Colonic mucosa (tissue), 4 donors: ENCODE measurements around the gene SETD4. TPM values are rescaled to one million over a fixed set of nuclear protein-coding genes. Genes with fewer than 3 reads are reported as not detected.

Experiments used
- DNase-seq: peaks from one replicate; pipeline ENCODE4 v3.0.0-alpha.2; 2020
- H3K27ac ChIP-seq: fragments of 200-600 bp; one replicate; pipeline ENCODE4 v1.8.0; 2021
- H3K27me3 ChIP-seq: fragments of 200-600 bp; one replicate; pipeline ENCODE4 v1.8.0; 2021
- H3K36me3 ChIP-seq: fragments of 200-600 bp; one replicate; pipeline ENCODE4 v1.8.0; 2021
- H3K4me1 ChIP-seq: fragments of 200-600 bp; one replicate; pipeline ENCODE4 v1.8.0; 2021; ENCODE audit warnings: mild to moderate bottlenecking
- H3K4me3 ChIP-seq: fragments of 200-600 bp; one replicate; pipeline ENCODE4 v1.8.0; 2021
- H3K9ac ChIP-seq, 2 donors: one replicate each; pipeline ENCODE4 v1.7.0; 2013; ENCODE audit warnings: control low read depth in 2 of 2, low read depth in 2 of 2, low read length in 2 of 2
- H3K9me3 ChIP-seq: fragments of 200-600 bp; one replicate; pipeline ENCODE4 v1.8.0; 2021
- intact Hi-C: fragments of 100-400 bp; cut with DNase I; formaldehyde crosslinking; loops from one replicate; pipeline ENCODE4 v1.14.1; 2022
- total RNA-seq, 2 donors: library from RNA; stranded (reverse); fragmentation: NEBNext Ultra II Directional in 1 of 2; extraction: Animal tissue kit (Norgen Biotek cat#: 25700) in 1 of 2; gene quantifications; one replicate each; pipeline ENCODE4 v1.2.1, GENCODE V29; 2021
- TF ChIP-seq, protein P1 (sequence below): fragments of 200-600 bp; IDR thresholded peaks from one replicate; pipeline ENCODE4 v1.8.0; 2022; ENCODE audit warnings: antibody characterized with exemption, mild to moderate bottlenecking
- donor health status: healthy.
- donor health status: DM: no; HTN: no; CAD: no.
- donor health status: DM: no; HTN: no; CAD: no.

The SETD4 gene
- total RNA-seq, 2 donors from 2014 or later, result 14.7 to 22.7 TPM

DNA sequence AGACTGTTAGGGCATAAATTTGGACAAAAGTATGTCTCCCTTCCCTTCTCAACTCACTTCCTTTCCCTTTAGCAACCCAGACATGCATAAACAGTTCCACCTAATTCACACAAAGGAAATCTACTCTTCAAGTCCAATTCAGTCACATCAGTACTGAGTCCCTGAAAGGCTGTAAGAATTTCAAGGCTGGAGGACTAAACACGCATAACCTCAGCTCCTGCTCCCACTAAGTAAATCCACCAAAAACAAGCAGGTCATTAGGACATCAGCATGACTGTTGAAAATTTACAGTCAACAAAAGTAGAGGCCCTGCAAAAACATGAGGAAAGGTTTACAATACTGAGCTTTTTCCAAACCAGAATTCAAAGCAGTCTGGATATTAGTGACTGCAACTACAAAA, 18.4 kb downstream of the SETD4 start:
- Histone ChIP-seq H3K4me3 (no peak overlapping the region), H3K9me3 (no peaks in the 10 kb centered on the region), H3K27ac (no peak overlapping the region), H3K27me3 (no peaks in the 10 kb centered on the region), H3K36me3 (no peaks in the 10 kb centered on the region), H3K4me1 (no peaks in the 10 kb centered on the region), H3K9ac (no peak overlapping the region)
- TF ChIP-seq, protein P1, sequence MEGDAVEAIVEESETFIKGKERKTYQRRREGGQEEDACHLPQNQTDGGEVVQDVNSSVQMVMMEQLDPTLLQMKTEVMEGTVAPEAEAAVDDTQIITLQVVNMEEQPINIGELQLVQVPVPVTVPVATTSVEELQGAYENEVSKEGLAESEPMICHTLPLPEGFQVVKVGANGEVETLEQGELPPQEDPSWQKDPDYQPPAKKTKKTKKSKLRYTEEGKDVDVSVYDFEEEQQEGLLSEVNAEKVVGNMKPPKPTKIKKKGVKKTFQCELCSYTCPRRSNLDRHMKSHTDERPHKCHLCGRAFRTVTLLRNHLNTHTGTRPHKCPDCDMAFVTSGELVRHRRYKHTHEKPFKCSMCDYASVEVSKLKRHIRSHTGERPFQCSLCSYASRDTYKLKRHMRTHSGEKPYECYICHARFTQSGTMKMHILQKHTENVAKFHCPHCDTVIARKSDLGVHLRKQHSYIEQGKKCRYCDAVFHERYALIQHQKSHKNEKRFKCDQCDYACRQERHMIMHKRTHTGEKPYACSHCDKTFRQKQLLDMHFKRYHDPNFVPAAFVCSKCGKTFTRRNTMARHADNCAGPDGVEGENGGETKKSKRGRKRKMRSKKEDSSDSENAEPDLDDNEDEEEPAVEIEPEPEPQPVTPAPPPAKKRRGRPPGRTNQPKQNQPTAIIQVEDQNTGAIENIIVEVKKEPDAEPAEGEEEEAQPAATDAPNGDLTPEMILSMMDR, result no peak
- intact Hi-C loops, result no loop called here
- no peak for DNase-seq

GRCh38 chr21:36040389-36040788, 19.9 kb downstream of the SETD4 start:
- Histone ChIP-seq H3K4me3 (no peak overlapping the region), H3K9ac (no peak overlapping the region), H3K27ac (no peak overlapping the region), H3K9me3 (no peaks in the 10 kb centered on the region), H3K36me3 (peaks cover 5% of the 10 kb centered on the region), H3K4me1 (no peaks in the 10 kb centered on the region), H3K27me3 (no peaks in the 10 kb centered on the region)
- TF ChIP-seq, protein P1, result no peak
- intact Hi-C loops, result no loop called here
- DNase-seq, result no peak

DNA sequence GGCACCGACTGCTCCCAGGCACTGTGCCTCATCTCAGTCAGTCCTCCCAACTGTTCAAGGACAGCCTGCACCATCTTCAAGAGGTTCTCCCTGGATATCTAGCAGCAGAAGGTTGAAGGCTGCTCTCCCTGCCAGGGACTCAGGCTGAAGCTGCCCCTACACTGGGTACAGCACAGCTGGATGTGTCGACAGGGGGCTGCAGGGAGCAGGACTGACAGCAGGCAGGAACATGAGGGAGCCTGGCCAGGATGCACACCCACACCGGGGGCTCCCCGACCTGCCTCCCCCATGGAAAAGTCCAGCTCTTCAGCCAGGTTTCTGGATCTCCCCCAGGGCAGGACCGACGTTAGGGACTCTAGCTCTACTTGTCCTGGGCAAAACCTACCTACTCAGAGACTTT, 20.5 kb downstream of the SETD4 start:
- intact Hi-C loops, result no loop called here
- no peaks in the 10 kb centered on the region for H3K4me1 ChIP-seq
- TF ChIP-seq, protein P1, result no peak
- H3K9ac ChIP-seq, result no peak overlapping the region
- H3K27ac ChIP-seq, result no peak overlapping the region
- H3K4me3 ChIP-seq, result no peak overlapping the region
- no peak for DNase-seq
- no peaks in the 10 kb centered on the region for H3K27me3 ChIP-seq
- no peaks in the 10 kb centered on the region for H3K9me3 ChIP-seq
- H3K36me3 ChIP-seq, result peaks cover 5% of the 10 kb centered on the region

DNA sequence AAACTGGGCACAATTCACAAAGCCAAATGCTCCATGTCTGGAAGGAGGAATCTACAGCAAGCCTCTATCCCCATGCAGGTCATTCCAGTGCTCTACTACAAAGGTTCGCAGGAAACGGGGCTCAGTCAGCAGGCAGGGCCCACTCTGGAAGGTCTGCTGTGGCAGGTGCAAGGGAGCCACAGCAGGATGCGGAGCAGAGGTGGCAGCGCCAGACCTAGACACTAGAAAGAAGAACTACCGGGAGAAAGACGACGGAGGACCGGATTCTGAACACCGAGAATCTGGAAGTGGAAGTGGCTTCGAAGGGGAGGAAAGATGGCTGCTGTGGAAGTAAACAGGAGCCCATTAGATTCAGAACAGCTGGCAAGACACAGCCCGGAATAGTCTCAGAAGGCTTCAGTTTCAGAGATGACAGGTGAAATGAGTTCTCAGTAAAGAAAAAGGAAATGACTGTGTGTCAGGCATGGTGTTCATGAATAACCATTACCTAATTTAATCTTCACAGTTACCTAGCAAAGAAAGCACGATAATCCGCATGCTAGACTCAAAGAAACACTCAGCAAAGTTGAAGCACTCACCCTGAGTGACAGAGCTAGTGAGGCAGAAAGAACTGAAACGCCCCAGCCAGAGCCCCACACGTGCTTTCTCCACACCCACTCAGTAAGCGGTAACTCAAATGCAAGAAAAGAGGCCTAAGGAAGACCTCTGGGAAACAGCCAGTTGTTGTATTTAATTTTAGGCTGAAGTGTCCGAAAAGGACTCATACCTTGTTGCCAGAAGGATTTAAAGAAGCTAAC, 21.4 kb downstream of the SETD4 start:
- DNase-seq, result no peak
- H3K27me3 ChIP-seq, result no peaks in the 10 kb centered on the region
- TF ChIP-seq, protein P1, result no peak
- H3K9ac ChIP-seq, result no peak overlapping the region
- no peak overlapping the region for H3K27ac ChIP-seq
- no peaks in the 10 kb centered on the region for H3K4me1 ChIP-seq
- H3K36me3 ChIP-seq, result peaks cover 5% of the 10 kb centered on the region
- no peak overlapping the region for H3K4me3 ChIP-seq
- intact Hi-C loops, result no loop called here
- H3K9me3 ChIP-seq, result no peaks in the 10 kb centered on the region

- no peaks in the 10 kb centered on the region for H3K4me1 ChIP-seq
- TF ChIP-seq, protein P1, result no peak
- H3K9me3 ChIP-seq, result no peaks in the 10 kb centered on the region
- intact Hi-C loops, result no loop called here
- no peak overlapping the region for H3K9ac ChIP-seq
- no peak overlapping the region for H3K27ac ChIP-seq
- no peak for DNase-seq
- H3K27me3 ChIP-seq, result no peaks in the 10 kb centered on the region
- H3K4me3 ChIP-seq, result no peak overlapping the region
- peaks cover 5% of the 10 kb centered on the region for H3K36me3 ChIP-seq
Measured at GRCh38 chr21:36035381-36035791, 24.9 kb downstream of the SETD4 start.
